ENCODE measurements around the gene KCTD19.
A peak's percentile ranks its signal among the peaks of the same experiment; 100 is the strongest.

KCTD19 gene

GRCh38 chr16:67264277-67264676 lies 62.3 kb downstream of the KCTD19 start:
- no peak overlapping the region for H3K4me2 ChIP-seq (ENCODE audit: low read depth, low read length)
- no peaks in the 10 kb centered on the region for H3K27me3 ChIP-seq (replicated peaks; ENCODE audit: insufficient read depth, low read length)
- no peak overlapping the region for H3K9ac ChIP-seq (ENCODE audit: low read length)
- DNase-seq = no peak
- H3K4me3 ChIP-seq (ENCODE audit: low read length) = no peak overlapping the region
- H3K4me1 ChIP-seq (ENCODE audit: low read length) = peaks cover 6% of the 10 kb centered on the region; the same call in 1 of the 2 replicates
- no peaks in the 10 kb centered on the region for H4K20me1 ChIP-seq (ENCODE audit: insufficient read depth, low read length)
- H2AFZ ChIP-seq (ENCODE audit: low read length) = no peak overlapping the region
- no peaks in the 10 kb centered on the region for H3F3A ChIP-seq (ENCODE audit: insufficient read depth, low read length)
- no peaks in the 10 kb centered on the region for H3K9me2 ChIP-seq (replicated peaks; ENCODE audit: insufficient read depth, low read length)
- no peaks in the 10 kb centered on the region for H3K79me2 ChIP-seq (ENCODE audit: low read length)
- TF ChIP-seq EZH2 (optimal IDR thresholded peaks at IDR 0.05; ENCODE audit: low read depth, low read length) (no peak), EZH2phosphoT487 (IDR thresholded peaks at IDR 0.05; ENCODE audit: low read length) (no peak), CTCF (IDR thresholded peaks at IDR 0.05; ENCODE audit: low read length) (no peak)
- H3K9me3 ChIP-seq (replicated peaks; ENCODE audit: insufficient read depth, low read length) = no peaks in the 10 kb centered on the region
- H3K27ac ChIP-seq (ENCODE audit: low read length) = no peak overlapping the region
- H3K36me3 ChIP-seq (replicated peaks; ENCODE audit: insufficient read depth, low read length) = no peaks in the 10 kb centered on the region

DNA sequence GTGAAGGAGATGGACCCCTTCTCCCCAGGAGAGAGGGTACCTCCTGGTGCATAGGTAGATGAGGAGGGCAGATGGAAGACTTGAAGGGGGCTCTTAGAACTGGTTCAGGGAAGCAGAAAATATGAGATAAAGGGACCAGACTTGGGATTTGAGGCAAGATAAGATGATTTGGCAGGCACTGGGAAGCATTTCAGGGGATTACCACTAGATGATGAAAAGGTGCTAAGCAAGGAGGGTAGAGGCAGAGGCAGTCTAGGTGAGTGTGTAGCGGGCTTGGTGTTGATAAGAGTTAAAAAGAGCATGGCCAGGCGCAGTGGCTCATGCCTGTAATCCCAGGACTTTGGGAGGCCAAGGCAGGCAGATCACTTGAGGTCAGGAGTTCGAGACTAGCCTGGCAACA lies 63.3 kb downstream of the KCTD19 start:
- Histone ChIP-seq H3K4me1 (ENCODE audit: low read length) (peaks cover 6% of the 10 kb centered on the region; the same call in 1 of the 2 replicates), H2AFZ (ENCODE audit: low read length) (no peak overlapping the region), H3K27me3 (replicated peaks; ENCODE audit: insufficient read depth, low read length) (no peaks in the 10 kb centered on the region), H3K9me3 (replicated peaks; ENCODE audit: insufficient read depth, low read length) (no peaks in the 10 kb centered on the region), H3K9ac (ENCODE audit: low read length) (no peak overlapping the region), H3K4me2 (ENCODE audit: low read depth, low read length) (no peak overlapping the region), H3K79me2 (ENCODE audit: low read length) (no peaks in the 10 kb centered on the region), H3K4me3 (ENCODE audit: low read length) (no peak overlapping the region), H3F3A (ENCODE audit: insufficient read depth, low read length) (no peaks in the 10 kb centered on the region), H3K9me2 (replicated peaks; ENCODE audit: insufficient read depth, low read length) (no peaks in the 10 kb centered on the region), H3K36me3 (replicated peaks; ENCODE audit: insufficient read depth, low read length) (no peaks in the 10 kb centered on the region), H3K27ac (ENCODE audit: low read length) (no peak overlapping the region), H4K20me1 (ENCODE audit: insufficient read depth, low read length) (no peaks in the 10 kb centered on the region)
- no peak for TF ChIP-seq EZH2phosphoT487 (IDR thresholded peaks at IDR 0.05; ENCODE audit: low read length)
- no peak for TF ChIP-seq EZH2 (optimal IDR thresholded peaks at IDR 0.05; ENCODE audit: low read depth, low read length)
- TF ChIP-seq CTCF (IDR thresholded peaks at IDR 0.05; ENCODE audit: low read length) = no peak
- DNase-seq = no peak

DNA sequence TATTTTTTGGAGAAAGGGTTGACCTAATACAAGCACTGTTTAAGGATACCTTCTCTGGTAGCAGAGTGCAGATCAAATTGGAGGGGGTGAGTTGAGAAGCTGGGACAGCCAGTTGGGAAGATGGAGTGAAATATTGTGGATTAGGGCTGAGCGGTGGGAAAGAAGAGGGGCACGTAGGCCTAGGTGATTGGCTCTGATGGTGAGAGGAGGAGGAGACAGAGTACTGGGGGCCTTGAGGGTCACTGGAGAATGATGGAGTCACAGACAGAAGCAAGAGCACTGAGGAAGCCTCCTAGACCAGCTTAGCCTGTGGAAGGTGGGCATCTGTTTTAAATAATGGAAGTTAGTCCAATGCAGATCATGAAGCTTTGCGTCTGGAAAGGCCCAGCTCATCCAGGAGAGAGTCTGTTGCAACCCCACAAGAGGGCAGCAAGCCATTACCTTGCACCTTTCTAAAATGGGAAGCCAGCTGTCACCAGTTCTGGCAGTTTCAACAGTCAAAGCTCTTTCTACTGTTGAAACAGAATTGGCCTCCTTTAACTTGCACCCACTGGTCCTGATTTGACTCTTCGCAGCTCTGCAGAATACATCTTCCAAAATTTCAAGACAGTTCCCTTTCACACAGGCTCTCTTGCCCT lies 66.0 kb downstream of the KCTD19 start:
- Histone ChIP-seq H3K36me3 (replicated peaks; ENCODE audit: insufficient read depth, low read length) (no peaks in the 10 kb centered on the region), H3K4me3 (ENCODE audit: low read length) (no peak overlapping the region), H3K9ac (ENCODE audit: low read length) (no peak overlapping the region), H3K79me2 (ENCODE audit: low read length) (no peaks in the 10 kb centered on the region), H3K27ac (ENCODE audit: low read length) (no peak overlapping the region), H3F3A (ENCODE audit: insufficient read depth, low read length) (no peaks in the 10 kb centered on the region), H3K9me2 (replicated peaks; ENCODE audit: insufficient read depth, low read length) (no peaks in the 10 kb centered on the region), H4K20me1 (ENCODE audit: insufficient read depth, low read length) (no peaks in the 10 kb centered on the region), H3K9me3 (replicated peaks; ENCODE audit: insufficient read depth, low read length) (no peaks in the 10 kb centered on the region), H3K4me2 (ENCODE audit: low read depth, low read length) (0 out of 2 replicates have a peak overlapping the region, but pooled peaks have one; percentile 8), H3K27me3 (replicated peaks; ENCODE audit: insufficient read depth, low read length) (no peaks in the 10 kb centered on the region), H3K4me1 (ENCODE audit: low read length) (peaks cover 6% of the 10 kb centered on the region; the same call in 1 of the 2 replicates), H2AFZ (ENCODE audit: low read length) (peak overlapping the region; percentile 36; the same call in 1 of the 2 replicates)
- DNase-seq = peak; percentile 74
- TF ChIP-seq CTCF (IDR thresholded peaks at IDR 0.05; ENCODE audit: low read length) (peak; percentile 76), EZH2phosphoT487 (IDR thresholded peaks at IDR 0.05; ENCODE audit: low read length) (no peak)

Measured in MM.1S (cell line).